Vagina (tissue), 2 donors: Measurements from ENCODE around the gene ABCC6. TPM values are rescaled to one million over a fixed set of nuclear protein-coding genes. Genes with fewer than 3 reads are reported as not detected.
A peak's percentile ranks its signal among the peaks of the same experiment; 100 is the strongest.

Experiments
- DNase-seq, 2 donors: peaks; one replicate each; pipeline ENCODE4 v3.0.0-alpha.2; 2017; ENCODE audit errors: extremely low spot score in 2 of 2
- H3K27ac ChIP-seq: fragments of 200-600 bp; sonication (generic); one replicate; pipeline ENCODE4 v1.5.1; 2019
- H3K27me3 ChIP-seq: fragments of 200-600 bp; sonication (generic); one replicate; pipeline ENCODE4 v1.5.1; 2019
- H3K36me3 ChIP-seq, 2 donors: fragments of 200-600 bp; sonication (generic); one replicate each; pipeline ENCODE4 v1.5.1; 2017 to 2019
- H3K4me1 ChIP-seq: fragments of 200-600 bp; sonication (generic); one replicate; pipeline ENCODE4 v1.5.1; 2019
- H3K4me3 ChIP-seq, 2 donors: fragments of 200-600 bp; sonication (generic); 1 replicate in 1 of 2; 2 replicates in 1 of 2; pipeline ENCODE4 v1.5.1; 2016 to 2019
- H3K9me3 ChIP-seq: fragments of 200-600 bp; sonication (generic); one replicate; pipeline ENCODE4 v1.5.1; 2019
- POLR2A ChIP-seq, 2 donors: fragments of 450-650 bp; IDR thresholded peaks; one replicate each; pipeline ENCODE4 v1.6.1; 2017; ENCODE audit warnings: antibody characterized with exemption in 2 of 2, mild to moderate bottlenecking in 2 of 2, moderate library complexity in 2 of 2
- POLR2AphosphoS5 ChIP-seq, 2 donors: sonication (generic); formaldehyde crosslinking; IDR thresholded peaks; one replicate each; pipeline ENCODE4 v1.9.0; 2017; ENCODE audit warnings: antibody characterized with exemption in 2 of 2, mild to moderate bottlenecking in 2 of 2, low read depth in 1 of 2; ENCODE audit not compliant: insufficient read depth in 1 of 2
- intact Hi-C: fragments of 100-400 bp; cut with DNase I; formaldehyde crosslinking; loops from one replicate; pipeline ENCODE4 v1.15.1; 2023
- total RNA-seq: library from RNA; depleted of rRNA; stranded (reverse); fragments of >200 nt; gene quantifications from one replicate; pipeline ENCODE4 v1.2.3, GENCODE V29; 2016
- TF ChIP-seq, protein P1 (sequence below), 3 experiments: fragments of 450-650 bp in 2 of 3; fragments of 200-600 bp in 1 of 3; sonication (generic) in 1 of 3; IDR thresholded peaks; one replicate each; pipeline ENCODE4 v1.5.1; 2017 to 2019; ENCODE audit warnings: antibody characterized with exemption in 3 of 3, mild to moderate bottlenecking in 2 of 3, moderate library complexity in 2 of 3

ABCC6 gene
- total RNA-seq, 1 donor from 2014 or later = 0.49 TPM

- Histone ChIP-seq H3K4me1 (no peaks in the 10 kb centered on the region), H3K27ac (no peak overlapping the region), H3K4me3 (no peak overlapping the region), H3K36me3 (peaks cover 0 to 55% of the 10 kb centered on the region in 2 donors), H3K9me3 (no peaks in the 10 kb centered on the region), H3K27me3 (no peaks in the 10 kb centered on the region)
- DNase-seq = no peak
- no peak for TF ChIP-seq POLR2A (IDR thresholded peaks at IDR 0.05)
- TF ChIP-seq, protein P1, sequence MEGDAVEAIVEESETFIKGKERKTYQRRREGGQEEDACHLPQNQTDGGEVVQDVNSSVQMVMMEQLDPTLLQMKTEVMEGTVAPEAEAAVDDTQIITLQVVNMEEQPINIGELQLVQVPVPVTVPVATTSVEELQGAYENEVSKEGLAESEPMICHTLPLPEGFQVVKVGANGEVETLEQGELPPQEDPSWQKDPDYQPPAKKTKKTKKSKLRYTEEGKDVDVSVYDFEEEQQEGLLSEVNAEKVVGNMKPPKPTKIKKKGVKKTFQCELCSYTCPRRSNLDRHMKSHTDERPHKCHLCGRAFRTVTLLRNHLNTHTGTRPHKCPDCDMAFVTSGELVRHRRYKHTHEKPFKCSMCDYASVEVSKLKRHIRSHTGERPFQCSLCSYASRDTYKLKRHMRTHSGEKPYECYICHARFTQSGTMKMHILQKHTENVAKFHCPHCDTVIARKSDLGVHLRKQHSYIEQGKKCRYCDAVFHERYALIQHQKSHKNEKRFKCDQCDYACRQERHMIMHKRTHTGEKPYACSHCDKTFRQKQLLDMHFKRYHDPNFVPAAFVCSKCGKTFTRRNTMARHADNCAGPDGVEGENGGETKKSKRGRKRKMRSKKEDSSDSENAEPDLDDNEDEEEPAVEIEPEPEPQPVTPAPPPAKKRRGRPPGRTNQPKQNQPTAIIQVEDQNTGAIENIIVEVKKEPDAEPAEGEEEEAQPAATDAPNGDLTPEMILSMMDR (IDR thresholded peaks at IDR 0.05) = no peak
- TF ChIP-seq POLR2AphosphoS5 (IDR thresholded peaks at IDR 0.05; ENCODE audit: insufficient read depth in 1 of 2, low read depth in 1 of 2) = no peak
- intact Hi-C loops = no loop called here
Observed at GRCh38 chr16:16131659-16132058, 91.6 kb downstream of the ABCC6 start.

GRCh38 chr16:16131204-16131603, 92.1 kb downstream of the ABCC6 start:
- TF ChIP-seq, protein P1 (IDR thresholded peaks at IDR 0.05) = no peak
- no peak for TF ChIP-seq POLR2AphosphoS5 (IDR thresholded peaks at IDR 0.05; ENCODE audit: insufficient read depth in 1 of 2, low read depth in 1 of 2)
- no peak for TF ChIP-seq POLR2A (IDR thresholded peaks at IDR 0.05)
- Histone ChIP-seq H3K4me3 (no peak overlapping the region), H3K4me1 (no peaks in the 10 kb centered on the region), H3K27me3 (no peaks in the 10 kb centered on the region), H3K36me3 (peaks cover 0 to 51% of the 10 kb centered on the region in 2 donors), H3K27ac (no peak overlapping the region), H3K9me3 (no peaks in the 10 kb centered on the region)
- intact Hi-C loops = no loop called here
- no peak for DNase-seq

- H3K4me1 ChIP-seq = no peaks in the 10 kb centered on the region
- DNase-seq = no peak
- no peaks in the 10 kb centered on the region for H3K27me3 ChIP-seq
- H3K27ac ChIP-seq = no peak overlapping the region
- peaks cover 0 to 56% of the 10 kb centered on the region in 2 donors for H3K36me3 ChIP-seq
- intact Hi-C loops = loop anchor here (5.0 kb wide), 1 partner anchor 255 kb away; no protein-coding TSS in a partner anchor
- no peaks in the 10 kb centered on the region for H3K9me3 ChIP-seq
- TF ChIP-seq POLR2A (IDR thresholded peaks at IDR 0.05) = no peak
- no peak for TF ChIP-seq POLR2AphosphoS5 (IDR thresholded peaks at IDR 0.05; ENCODE audit: insufficient read depth in 1 of 2, low read depth in 1 of 2)
- TF ChIP-seq, protein P1 (IDR thresholded peaks at IDR 0.05) = peak; percentile 80 to 88 (median 84)
- H3K4me3 ChIP-seq = no peak overlapping the region
Observed at GRCh38 chr16:16127469-16128116, 95.7 kb downstream of the ABCC6 start.

DNA sequence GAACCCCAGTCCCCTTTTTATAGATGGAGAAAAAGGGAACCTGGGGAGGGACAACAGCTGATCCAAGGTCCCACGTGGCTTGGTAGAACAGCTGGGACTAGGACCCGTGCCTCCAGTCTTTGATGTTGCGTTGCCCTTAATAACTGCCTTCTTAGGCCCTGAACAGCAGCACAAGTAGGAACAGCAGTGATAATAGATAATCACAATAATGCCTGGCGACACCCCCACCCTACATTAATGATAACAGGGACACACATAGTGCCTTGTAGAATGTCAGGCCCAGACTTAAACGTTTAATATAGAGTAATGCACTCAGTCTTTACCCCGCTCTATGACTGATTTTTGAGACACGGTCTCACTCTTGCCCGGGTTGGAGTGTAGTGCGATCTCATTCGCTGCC, 96.4 kb downstream of the ABCC6 start:
- H3K27me3 ChIP-seq = no peaks in the 10 kb centered on the region
- DNase-seq = no peak
- peaks cover 0 to 56% of the 10 kb centered on the region in 2 donors for H3K36me3 ChIP-seq
- H3K4me3 ChIP-seq = no peak overlapping the region
- no peaks in the 10 kb centered on the region for H3K4me1 ChIP-seq
- no peak overlapping the region for H3K27ac ChIP-seq
- H3K9me3 ChIP-seq = no peaks in the 10 kb centered on the region
- TF ChIP-seq POLR2A (IDR thresholded peaks at IDR 0.05) (no peak), POLR2AphosphoS5 (IDR thresholded peaks at IDR 0.05; ENCODE audit: insufficient read depth in 1 of 2, low read depth in 1 of 2) (no peak)
- TF ChIP-seq, protein P1 (IDR thresholded peaks at IDR 0.05) = no peak
- intact Hi-C loops = loop anchor here (5.0 kb wide), 1 partner anchor 255 kb away; no protein-coding TSS in a partner anchor

DNA sequence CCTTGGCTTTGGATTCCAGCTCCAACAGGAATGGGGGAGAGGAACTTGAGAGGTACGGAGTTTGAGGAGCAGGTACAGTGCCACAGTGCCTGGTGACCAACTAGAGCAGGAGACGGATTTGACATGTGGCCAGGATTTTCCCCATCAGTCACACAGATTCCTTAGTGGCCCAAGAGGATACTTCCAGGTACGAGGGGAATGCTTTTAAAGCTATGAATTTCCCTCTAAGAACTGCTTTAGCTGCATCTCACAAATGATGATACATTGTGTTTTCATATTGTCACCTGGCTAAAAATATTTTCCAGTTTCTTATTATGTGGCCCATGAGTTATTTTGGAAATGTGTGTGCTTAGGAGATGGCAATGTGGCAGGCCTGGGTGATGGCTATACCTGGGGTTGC, 98.3 kb downstream of the ABCC6 start:
- no peaks in the 10 kb centered on the region for H3K27me3 ChIP-seq
- no peak for DNase-seq
- H3K4me3 ChIP-seq = no peak overlapping the region
- intact Hi-C loops = loop anchor here (5.0 kb wide), 1 partner anchor 253 kb away; no protein-coding TSS in a partner anchor
- H3K9me3 ChIP-seq = no peaks in the 10 kb centered on the region
- H3K27ac ChIP-seq = no peak overlapping the region
- no peaks in the 10 kb centered on the region for H3K4me1 ChIP-seq
- peaks cover 0 to 46% of the 10 kb centered on the region in 2 donors for H3K36me3 ChIP-seq
- TF ChIP-seq POLR2AphosphoS5 (IDR thresholded peaks at IDR 0.05; ENCODE audit: insufficient read depth in 1 of 2, low read depth in 1 of 2) = no peak
- no peak for TF ChIP-seq POLR2A (IDR thresholded peaks at IDR 0.05)
- TF ChIP-seq, protein P1 (IDR thresholded peaks at IDR 0.05) = no peak
